ENCODE results near the gene PKLR.
A peak's percentile ranks its signal among the peaks of the same experiment; 100 is the strongest.

PKLR gene

DNA sequence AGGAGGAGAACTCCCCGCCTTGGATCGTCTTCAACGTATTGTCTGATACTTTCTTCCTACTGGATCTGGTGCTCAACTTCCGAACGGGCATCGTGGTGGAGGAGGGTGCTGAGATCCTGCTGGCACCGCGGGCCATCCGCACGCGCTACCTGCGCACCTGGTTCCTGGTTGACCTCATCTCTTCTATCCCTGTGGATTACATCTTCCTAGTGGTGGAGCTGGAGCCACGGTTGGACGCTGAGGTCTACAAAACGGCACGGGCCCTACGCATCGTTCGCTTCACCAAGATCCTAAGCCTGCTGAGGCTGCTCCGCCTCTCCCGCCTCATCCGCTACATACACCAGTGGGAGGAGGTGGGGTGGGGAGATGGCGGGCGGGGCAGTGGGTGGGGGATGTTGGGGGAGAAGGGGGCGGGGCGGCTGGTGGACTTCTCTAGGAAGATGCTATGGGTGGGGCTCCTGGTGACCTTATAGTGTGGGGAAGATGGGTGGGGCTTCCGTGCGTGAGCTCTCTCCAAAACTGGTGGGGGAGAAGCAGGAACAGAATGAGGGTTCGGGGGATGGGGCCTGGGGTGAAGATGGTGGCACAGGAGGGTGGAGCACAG lies 18.6 kb downstream of the PKLR start:
- DNase-seq, result no peak

DNA sequence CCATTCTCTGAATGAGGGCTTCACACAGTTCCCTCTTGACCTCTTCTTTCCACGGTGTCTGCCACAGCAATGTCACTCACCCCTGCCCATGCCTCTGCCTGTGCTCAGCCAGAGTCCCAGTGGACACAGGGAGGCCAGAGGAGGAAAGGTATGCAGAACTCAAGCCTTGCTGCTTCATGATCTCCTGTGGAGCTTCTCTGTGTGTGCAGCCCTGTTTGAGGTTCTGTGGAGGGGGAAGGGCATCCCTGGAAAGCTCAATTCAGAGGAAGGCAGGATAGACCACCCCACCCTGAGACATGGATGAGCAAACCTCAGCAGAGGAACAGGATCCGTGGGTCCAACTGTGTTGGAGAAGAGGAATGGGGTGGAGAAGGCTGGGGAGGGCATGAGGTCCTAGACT lies 22.0 kb downstream of the PKLR start:
- DNase-seq, result no peak

DNA sequence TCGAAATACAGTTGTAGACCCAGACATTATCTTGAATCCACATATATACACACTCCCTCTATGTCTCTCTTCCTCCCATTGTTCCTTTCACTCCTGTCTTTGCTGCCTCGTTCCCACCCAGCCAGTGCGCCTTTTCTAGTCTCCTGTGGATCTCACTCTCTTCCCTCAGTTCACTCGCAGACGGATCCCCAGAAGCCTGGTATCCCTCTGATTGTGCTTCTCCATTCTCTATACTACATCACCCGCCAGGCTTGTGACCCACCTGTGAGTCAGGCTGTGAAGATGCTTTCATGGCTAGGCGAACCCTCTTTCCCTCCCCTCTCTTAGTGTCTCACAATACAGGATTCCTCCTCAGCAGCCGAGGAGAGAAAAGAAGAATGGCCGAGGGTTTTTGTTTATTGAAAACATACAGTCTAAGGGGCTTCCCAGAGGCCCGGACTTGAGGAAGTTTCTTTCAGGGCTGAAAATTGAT lies 22.5 kb downstream of the PKLR start:
- no peak for DNase-seq

DNA sequence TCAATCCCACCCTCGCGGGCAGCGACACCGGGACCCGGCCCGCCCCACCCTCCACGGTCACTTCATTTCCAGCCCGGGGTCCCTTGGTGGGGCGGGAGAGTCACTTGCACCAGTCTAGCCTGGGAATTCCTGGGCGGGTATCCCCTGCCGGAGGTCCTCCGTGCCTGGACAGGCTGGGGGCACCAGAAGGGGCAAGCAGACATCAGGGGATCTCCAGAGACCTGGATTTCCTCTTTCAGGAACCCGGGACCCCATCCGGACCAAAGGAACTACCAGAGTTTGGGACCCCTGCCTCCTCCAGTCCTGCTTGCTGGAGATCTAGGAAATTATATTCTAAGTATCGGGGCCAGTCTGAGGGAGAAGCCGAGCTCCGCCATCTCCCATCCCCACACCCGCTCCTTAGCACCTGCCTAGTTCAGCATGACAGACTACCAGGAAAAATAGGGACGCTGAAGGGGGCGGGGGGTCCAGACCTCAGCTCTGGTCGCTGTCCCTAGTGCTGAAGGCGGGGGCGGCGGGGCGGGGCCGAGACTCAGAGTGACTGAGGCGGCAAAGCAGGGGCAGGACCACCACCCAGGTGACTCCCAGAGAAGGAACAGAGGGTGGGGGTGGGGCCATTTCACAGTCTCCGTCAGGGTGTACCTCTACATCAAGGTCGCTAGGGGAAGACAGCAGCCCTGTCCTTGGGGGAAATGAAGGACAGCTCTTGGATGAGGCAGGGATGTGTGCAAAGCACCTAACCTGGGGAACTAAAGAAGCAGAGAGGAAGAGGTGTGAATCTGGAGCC lies 23.1 kb downstream of the PKLR start:
- DNase-seq, result peak; percentile 70 to 81

DNA sequence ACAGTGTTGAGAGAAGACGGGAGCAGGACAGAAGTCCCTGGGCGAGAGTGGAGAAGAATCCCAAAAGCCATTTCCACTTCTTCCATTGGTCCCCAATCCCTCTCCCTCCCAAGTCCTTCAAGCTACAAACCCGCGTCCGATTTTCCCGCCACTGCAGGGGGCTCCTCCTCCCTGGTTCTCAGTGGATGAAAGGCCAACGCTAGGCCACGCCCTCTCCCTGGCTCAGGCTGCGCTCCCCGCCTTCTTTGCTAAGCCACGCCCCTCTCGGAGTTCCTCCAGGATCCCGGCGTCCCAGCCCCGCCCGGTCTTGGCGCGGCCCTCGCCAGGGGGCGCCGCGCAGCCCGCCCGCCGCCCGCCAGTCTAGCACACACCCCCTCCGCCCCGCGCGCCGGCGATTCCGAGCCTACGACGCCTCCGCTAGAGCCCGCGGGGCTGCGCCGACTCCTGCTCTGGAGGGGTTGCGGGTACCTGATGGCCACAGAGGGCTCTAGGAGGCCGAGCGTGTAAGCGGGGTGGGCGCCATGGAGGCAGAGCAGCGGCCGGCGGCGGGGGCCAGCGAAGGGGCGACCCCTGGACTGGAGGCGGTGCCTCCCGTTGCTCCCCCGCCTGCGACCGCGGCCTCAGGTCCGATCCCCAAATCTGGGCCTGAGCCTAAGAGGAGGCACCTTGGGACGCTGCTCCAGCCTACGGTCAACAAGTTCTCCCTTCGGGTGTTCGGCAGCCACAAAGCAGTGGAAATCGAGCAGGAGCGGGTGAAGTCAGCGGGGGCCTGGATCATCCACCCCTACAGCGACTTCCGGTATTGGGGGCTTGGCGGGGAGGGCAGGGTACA lies 24.0 kb downstream of the PKLR start, which contains the start of gene HCN3:
TSS of gene HCN3 (plus strand) at position 394 of the 832 bp plus-strand sequence. CDS start at position 522, 128 bp downstream.
- peak; percentile 94 to 96 for DNase-seq

DNA sequence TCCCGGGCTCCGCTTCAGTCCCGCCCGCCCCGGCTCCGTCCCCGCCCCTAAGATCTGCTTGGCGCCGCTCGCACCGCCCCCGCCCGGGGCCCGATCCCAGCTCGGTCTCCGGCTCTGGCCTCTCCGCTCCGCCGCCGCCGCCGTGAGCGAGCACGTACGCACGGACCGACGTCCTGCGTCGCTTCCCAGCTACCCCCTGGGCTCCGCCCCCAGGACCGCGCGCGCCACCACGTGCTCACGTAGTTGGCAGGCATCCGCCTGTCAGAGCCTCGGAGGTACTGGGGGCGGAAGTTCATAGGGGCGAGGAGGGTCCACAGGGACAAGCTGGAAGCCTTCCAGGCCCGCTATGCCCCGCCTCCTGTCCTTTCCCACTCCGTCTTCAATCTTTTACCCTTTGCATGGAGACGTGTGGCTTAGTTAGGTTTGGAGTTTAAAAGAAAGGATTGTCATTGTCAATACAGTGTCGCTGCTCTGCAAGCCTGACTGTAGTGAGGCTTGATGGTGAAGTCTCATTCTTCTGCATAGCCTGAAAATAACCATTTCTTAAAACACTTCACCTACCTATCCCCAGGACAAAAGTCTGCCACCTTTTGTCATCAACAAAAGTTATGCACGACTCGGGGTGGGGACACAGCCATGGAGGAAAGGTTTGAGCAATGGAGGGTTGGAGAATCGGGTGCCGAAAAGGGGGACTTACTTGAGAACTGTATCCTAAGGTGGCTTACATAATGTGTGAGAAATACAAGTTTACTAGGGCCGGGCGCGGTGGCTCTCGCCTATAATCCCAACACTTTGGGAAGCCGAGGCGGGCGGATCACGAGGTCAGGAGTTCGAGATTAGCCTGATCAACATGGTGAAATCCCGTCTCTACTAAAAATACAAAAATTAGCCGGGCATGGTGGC lies 27.6 kb downstream of the PKLR start, which contains the start of gene CLK2:
TSS of gene CLK2 (minus strand) at position 162 of the 903 bp plus-strand sequence. CDS start 2,527 bp downstream, outside the sequence.
- DNase-seq, result peak; percentile 93

DNA sequence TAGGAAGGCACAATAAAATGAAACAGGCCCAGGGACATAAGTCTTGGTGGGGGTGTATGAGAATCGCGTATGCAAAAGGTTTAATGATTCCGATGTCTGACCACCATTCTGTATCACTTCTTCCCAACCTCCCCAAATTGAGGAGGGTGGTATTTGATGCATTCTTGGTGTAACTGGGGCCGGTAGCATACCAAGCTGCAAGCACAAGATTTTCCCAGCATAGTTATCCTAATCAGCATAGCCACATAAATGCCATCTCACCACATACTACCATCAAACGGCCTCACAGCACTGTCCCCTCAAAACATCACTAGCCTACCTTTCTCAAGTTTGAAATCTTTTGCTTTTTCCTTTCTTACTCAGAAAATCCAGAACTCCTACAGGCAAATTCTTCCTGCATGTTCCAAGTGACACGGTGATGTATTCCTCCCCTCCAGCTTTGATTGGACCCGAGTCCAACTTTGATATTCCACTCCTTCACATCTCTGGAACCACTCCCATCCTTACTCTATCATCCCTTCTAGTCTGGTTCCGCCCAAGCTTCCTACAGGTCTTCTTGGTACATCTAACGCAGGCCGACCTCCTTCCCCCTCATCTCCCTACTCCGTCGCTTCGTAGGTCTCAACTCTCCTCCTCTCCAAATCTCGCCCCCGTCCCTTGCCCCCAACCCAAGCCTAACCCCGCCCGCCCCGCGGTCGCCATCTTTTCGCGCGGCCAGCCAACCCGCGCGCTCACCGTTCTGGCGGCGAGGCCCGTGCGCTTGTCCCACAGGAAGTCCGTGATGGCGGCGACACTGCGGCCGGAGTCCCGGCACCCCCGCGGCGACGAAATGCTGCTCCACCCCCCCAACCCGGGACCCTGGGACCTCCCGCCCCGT lies 28.5 kb downstream of the PKLR start:
- DNase-seq, result no peak

DNA sequence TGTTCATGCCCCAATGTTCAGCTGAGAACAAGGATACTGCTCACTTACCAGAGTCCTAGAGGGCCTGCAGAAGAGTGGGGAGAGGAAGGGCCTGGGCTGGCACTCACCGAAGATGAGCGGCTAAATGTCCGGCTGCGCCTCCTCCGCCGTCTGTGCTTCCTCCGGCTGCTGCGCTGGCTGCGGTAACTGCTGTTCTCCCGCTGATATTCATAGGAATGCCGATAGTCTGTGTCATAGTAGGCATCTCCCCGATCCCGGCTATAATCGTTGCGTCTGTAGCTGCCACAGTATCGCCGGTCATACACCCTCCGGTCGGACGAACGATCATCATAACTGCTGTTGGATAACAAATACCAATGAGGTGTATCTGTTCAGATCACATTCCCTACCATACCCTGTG lies 31.9 kb downstream of the PKLR start:
- DNase-seq, result no peak

DNA sequence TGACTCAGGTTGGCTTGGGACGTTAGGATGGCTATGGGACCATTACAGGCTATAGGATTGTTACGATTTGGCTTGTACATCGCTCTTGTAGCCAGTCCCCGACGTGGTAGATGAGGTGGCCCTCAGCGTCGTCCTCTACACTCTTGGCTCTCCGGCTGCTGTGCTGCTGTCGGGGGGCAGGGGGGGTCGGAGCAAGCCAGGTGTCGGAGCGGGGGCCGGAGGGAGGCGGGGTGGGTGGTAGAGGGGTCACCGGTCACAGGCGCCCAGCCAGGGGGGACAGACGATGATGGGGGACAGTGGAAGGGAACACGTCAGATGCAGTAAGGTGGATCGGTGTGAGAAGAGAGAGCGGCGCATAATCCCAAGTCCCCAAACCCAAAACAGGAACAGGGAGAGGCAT lies 32.6 kb downstream of the PKLR start:
- no peak for DNase-seq

DNA sequence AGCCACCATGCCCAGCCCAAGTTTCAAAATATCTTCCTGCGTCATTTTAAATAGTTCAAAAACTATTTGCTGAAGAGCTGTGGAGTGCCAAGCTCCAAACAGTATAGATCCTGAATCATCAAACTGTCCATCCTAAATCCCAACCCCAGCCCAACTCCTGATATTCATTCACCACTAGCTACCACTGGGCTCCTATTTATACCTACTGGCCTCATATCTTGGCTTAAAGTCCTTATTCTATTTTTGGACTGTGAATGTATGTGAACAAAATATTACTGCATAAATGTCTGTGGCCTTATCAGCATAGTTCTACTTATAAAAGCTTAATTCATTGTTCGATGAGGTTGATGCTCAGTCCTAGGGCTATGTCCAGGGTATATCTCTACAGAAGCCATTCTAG lies 33.9 kb downstream of the PKLR start:
- no peak for DNase-seq

DNA sequence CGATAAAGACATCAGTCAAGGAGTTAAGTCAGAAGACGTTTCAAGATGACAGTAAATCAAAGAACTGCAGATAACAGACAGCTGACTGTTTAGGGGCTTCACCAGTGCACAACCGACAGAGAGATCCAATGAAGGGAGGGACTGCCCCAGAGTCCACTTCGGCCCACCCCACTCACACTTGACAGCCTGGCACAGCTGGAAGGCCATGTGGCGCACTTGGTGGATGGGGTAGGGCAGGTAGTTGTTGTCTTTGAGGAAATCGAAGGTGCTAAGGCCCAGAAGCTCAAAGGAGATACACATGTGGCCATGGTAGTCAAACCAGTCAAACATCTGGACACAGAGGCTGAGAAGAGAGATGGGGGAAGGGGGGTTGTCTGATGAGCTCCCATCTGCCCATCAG lies 34.7 kb downstream of the PKLR start:
- no peak for DNase-seq

DNA sequence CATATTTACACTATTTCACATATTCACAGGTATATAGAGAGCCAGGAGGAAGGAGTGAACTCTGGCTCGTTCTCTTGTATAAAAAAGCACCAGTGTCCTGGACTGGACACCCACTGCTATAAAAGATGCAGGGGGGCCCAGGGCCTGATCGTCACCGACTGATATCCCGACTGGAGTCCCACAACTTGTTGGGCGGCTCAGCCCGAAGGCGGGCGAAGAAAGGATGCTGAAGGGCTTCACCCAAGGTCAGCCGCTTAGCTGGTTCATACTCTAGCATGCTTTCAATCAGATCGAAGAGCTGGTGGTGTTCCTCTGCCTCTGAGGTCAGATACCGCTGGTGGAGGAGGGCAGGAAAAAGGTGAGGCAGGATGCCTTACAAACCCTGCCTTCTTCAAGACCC lies 38.2 kb downstream of the PKLR start:
- DNase-seq, result no peak

DNA sequence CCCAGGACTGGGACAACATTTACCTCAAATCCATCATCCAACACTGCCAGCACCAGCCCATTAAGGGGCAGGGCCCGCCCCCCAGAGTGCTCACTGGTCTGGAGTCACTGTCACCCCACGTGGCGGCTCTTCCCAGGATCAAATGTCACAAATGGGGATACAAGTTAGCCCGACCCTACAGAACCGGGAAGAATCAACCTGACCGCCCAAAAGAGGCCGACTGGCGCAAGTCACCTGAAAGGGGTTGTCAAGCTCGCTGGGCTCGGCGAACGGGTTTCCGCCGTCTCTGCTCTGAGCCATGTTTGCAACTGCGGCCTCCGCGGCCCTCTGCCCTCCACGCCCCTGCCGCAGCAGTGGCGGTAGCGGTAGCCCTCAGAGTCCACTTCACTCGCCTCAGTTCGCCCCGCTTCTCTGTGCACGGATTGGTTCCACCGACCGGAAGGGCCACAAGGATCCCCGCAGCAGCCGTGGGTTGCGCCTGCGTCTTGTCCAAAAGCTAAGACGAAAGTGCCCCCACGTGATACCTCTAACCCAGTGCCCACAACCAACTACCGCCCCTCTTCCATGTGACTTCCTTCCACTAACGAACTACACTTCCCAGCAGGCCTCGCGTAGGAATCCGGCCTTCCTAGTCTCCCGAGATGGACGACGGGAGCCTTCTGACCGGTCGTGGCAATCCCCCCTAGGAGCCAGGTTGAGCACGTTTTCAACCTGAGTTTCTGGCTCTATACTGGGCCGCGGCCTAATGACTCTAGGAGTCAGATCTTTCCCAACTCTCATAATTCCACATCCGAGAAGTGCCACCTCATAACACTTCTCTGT lies 39.2 kb downstream of the PKLR start, which contains the start of gene SCAMP3:
TSS of gene SCAMP3 (minus strand) at position 509 of the 822 bp plus-strand sequence. CDS start at position 300, 209 bp downstream.
- peak; percentile 92 for DNase-seq

DNA sequence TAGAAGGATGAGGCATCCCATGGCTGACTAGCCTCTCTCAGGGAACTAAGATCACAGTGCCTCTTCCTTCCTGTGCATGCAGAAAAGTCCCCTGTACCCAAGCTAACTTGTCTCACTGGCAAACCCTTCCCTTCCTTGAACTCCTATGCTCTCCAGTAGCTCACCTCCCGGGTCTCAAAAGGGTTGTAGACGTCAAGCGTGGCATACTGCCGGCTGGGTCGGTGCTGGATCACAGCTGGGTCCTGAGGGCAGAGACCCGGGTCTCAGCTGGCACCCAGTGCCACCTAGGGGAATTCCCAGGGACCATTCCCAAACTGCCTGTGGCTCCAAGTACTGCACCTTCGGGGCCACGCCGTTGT lies 39.8 kb downstream of the PKLR start:
- DNase-seq, result peak in 1 of 2 donors; percentile 28

DNA sequence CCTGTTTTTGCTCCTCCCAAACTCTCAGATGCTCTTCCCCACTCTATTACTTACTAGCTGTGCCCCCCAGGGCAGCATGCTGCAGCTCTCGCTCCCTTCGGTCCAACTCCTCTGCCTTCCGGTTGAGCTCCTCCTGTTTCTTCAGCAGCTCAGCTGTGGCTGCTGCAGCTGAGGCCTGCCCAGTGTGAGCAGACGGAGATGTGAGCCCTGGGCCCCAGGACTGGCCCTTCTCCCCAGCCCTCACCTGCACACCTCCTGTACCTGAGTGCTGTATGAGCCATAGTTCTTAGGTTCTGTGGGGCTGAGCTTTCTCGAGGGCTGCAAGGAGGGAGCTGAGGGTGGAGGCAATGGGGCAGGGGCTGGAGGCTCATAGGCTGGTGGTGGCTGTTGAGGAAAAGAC lies 41.0 kb downstream of the PKLR start:
- no peak for DNase-seq

DNA sequence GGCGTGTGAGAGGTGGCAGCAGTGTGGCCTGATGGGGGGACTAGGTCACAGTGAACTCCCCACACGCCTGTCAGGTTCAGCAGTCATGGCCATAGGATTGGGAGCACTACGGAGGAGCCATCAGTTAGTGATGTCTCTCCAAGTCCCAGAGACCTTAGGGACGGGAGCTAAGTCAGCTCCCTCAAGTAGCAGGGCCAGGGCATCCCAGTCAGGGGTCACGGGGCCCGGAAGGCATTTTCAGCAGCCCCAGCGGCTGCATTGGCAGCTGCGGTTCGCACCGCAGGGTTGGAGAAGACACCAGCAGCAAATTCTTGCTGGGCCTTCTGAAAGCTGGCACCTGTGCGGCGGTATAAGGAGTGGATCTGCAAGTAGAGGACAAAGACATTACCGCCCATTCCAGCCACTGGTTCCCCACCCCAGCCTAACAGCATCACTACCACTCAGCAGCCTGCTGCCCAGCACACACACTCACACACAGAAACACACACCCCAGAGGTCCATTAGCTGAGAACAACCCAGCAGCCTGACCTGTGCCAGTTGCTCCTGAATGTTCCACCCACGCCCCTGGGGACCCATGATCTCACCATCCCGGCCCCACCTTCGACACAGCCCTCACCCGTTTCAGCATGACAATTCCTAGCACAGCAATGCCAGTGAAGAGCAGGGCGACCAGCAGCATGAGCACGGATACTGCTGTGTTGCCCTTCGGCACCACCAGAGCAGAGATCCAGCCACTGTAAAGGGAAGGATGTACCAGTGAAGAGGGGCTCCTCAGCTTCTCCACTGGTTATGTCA lies 45.0 kb downstream of the PKLR start:
- no peak for DNase-seq

DNA sequence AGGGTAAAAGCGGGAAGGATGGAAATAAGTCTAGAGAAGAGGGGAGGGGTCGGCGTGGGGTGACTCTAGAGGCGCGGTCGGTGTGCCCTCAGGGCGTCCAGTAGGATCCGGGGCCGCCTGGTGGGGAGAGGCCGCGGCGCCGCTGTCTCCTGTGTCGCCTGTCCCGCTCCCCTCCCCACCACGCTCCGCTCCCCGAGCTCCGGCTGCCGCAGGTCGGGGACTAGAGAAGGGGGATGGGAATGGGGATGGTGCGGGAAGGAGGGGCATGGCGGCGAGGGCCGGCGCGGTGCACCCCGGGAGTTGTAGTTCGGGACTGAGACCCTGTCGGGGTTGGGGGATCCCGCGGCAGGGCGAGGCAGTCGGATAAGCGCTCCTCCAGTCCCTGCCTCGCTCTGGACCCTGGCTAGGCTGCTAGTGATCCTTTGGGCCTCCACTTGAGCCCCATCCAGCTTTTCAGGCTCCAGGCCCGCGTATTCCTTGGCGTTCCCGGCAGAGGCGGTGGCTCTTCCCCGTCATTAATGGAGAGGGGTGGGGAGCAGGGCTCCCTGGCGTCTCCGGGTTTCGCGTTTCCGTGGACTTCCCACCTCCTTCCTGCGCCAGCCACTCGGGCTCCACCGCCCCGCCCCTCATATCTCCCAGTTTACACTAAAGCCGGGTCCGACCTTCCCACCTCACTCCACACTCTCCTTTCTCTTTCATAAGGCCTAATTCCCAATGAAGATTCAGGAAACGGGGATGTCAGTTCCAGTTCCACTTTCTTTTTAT lies 45.8 kb downstream of the PKLR start, which contains the start of gene ENTREP3:
TSS of gene ENTREP3 (minus strand) at position 241 of the 765 bp plus-strand sequence. CDS start 606 bp downstream, outside the sequence.
- DNase-seq, result peak; percentile 77 to 82

DNA sequence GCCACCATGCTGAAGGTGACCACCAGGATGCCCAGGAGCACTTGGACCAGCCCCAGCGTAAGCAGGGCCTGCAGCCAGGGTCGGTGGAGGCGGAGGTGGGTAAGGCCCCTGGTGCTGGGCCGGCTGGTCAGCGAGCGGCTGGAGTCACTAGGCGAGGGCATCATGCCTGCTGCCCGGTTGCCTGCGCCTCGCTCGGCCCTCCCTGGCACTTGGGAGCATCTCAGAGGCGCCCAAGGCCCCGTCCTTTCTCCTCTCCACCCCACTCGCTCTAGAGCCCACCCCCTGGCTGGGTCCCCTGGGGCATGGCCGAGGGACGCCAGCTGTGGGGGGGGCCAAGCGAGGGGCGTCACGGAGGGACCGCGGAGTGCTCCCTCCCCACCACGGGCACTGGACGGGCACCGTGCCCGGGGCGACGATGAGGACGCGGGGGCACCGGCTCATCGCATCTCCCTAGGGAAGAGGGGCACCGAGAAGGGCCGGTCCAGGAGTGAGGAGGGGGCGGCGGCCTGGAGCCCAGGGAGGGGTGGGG lies 46.5 kb downstream of the PKLR start:
- no peak for DNase-seq

Measured in CD4-positive, alpha-beta T cell treated with Interleukin-4 for 1 hour (primary cell).